Measurements from ENCODE around the gene CAMK4.
"Not testable (repeated sequence)": the region's sequence is repeated elsewhere in the genome, so short reads cannot be mapped to it uniquely, and the experiment has no call there.

The CAMK4 gene

DNA sequence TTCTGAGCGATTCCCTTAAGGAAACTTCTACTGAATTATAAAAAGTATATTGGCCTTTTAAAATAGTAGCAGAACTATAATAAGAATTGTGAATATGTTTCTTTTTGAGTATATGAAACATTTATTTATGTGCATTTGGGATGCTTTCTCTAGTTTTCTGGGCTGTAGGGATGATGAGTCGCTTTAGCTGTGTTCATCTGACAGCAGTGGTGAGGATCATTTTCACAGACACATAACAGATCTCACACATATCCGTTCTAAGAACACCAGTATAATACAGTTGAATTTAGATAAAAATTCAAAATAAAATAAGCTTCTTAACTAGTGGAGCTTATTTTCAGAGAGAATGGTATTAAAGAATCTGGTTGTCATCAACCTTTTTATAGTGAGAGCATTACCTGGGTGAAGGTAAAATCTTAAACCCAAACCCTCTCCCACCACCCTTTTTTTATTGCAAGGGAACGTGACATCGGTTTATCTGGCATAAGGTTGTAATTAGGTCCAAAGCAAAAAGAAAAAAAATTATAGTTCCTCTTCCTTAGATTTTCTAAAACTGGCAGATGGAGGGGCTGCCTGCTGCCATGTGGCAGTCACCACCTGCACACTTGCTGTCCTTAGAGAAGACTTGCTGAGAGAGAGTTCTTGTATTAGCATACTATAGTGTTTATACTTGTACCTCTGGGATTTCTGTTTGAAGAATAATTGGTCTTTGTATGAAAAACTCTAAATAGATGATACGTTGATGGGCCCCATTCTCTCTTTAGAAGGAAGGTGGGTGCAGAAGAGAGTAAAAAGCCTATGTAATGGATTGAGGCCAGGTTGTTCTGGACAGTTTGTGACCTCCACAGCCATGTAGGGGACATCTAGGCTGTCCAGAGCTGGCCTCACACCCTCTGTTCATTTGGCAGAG, 86.8 kb downstream of the CAMK4 start:
- DNase-seq (ENCODE audit: low spot score), result no peak

GRCh38 chr5:111311666-111312065, 87.5 kb downstream of the CAMK4 start:
- DNase-seq (ENCODE audit: low spot score), result no peak

- no peak for DNase-seq (ENCODE audit: low spot score)
Measured at GRCh38 chr5:111313017-111313724, 89.0 kb downstream of the CAMK4 start.

GRCh38 chr5:111320953-111321352, 96.8 kb downstream of the CAMK4 start:
- no peak for DNase-seq (ENCODE audit: low spot score)

DNA sequence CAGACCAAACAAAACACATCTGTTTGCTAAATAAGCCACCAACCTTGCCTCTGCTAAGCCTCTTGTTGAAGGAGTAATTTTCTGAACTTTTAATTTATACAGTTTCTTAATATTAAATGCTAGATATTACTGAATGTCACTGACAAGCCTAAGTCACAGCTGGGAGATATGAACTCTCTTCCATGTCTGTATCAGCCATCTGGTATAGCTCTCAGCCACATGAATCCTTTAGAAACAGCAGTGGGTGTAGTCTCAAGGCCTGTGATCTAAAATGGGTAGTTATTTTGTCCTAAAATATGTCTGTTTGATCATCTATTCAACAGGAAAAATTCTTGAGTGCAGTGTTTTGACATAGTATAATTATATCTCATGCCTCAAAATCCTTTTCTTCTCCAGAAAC, 97.2 kb downstream of the CAMK4 start:
- no peak for DNase-seq (ENCODE audit: low spot score)

- no peak for DNase-seq (ENCODE audit: low spot score)
Measured at GRCh38 chr5:111326551-111326950, 102.4 kb downstream of the CAMK4 start.

DNA sequence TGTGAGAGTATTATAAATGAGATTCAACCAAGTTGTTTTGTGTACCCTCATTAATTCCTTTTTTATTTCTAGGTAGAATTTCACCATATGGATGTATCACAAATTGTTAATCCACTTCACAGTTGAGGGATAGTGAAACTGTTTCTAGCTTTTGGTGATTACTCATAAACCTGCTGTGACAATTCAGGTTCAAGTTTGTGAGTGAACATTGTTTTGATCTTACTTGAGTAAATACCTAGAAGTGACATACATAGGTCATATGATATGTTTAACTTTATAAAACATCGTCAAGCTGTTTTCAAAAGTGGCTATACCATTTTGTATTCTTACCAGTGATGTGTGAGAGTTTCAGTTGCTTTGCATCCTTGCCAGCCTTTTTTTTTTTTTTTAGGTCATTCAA, 112.9 kb downstream of the CAMK4 start:
- DNase-seq (ENCODE audit: low spot score), result no peak

GRCh38 chr5:111337688-111338087, 113.5 kb downstream of the CAMK4 start:
- no peak for DNase-seq (ENCODE audit: low spot score)

GRCh38 chr5:111345731-111346130, 121.5 kb downstream of the CAMK4 start:
- no peak for DNase-seq (ENCODE audit: low spot score)

DNA sequence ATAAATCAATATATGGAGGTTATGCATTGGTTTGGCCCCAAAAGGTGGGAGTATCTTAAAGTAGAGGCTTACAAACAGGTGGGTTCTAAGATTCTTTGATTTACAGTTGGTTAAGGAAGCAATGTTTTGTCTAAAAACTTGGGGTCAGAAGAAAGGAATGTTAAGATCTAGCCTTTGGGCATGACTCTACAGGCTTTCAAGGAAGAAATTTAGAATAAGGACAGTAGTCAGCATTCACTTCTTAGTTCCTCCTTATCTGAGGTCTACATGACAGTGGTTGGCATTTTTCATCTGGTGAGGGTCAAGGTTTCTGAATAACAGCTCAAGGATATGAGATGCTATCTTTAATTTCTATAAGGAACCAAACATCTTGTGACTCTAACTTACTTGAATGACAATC, 122.8 kb downstream of the CAMK4 start:
- DNase-seq (ENCODE audit: low spot score), result no peak

DNA sequence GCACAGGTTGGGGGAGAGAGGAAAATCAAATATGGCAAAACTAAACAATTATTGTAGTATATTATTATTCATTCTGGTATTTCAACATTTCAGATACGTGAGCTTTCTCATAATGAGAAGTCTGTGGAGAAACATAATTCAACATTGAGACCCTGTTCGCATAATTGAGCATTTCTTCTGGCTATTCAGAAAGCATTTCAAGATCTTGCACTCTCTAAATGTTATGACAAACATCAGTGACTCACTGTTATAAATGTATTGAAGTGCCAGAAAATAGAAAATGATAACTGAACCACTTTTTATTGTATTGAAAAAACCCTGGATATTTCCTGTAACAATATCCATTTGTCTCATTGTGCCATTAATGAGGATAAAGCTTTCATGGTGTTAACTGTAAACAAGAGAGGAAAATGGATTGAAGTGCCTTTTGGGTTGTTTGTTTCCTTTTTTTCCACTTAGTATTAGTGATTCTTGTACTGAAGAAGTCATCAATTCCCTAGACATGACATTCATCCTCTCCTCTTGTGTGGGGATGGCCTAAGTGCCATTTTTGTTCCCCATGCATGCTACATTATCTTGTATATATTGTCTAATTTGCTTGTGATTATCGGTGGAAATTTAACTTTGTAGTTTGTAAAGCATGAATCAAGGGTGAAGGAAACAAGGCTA, 124.6 kb downstream of the CAMK4 start:
- DNase-seq (ENCODE audit: low spot score), result no peak

GRCh38 chr5:111349429-111349828, 125.2 kb downstream of the CAMK4 start:
- no peak for DNase-seq (ENCODE audit: low spot score)

DNA sequence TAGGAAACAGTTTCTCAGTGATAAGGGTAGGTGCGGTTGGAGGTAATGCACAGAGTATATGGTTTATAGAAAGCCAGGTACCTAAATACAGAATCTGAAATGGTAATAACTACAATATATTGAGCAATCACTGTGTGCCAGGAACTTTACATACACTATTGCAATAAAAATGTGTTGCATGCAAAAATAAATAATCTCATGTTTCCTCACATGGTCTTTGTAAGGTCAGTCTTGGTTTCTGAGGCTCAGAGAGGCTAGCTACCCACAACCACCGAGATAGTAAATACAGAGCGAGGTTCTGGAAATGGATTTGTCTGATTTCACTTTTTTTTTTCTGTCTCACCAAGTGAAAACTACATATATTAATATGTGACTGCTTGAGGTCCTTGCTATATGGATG, 128.9 kb downstream of the CAMK4 start:
- no peak for DNase-seq (ENCODE audit: low spot score)

- DNase-seq (ENCODE audit: low spot score), result not testable (repeated sequence)
Measured at GRCh38 chr5:111358726-111359125, 134.5 kb downstream of the CAMK4 start.

DNA sequence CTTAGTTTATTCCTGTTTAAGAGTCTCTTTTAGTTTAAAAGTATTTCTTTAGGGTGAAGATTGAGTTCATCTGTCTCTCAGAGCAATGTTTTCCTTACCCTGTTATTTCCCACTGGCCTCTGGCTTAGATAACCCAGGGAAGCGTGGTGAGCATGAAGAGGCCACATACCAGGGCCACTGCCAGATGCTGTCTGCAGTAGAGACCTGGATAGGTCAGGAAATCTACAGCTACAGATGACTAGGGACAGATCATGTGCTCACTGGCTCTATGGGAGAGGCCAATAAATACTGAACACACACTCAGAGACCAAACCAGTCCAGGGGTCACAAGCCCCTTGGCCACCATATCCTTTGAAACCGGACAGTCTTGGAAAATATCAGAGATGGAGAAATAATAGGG, 136.0 kb downstream of the CAMK4 start:
- no peak for DNase-seq (ENCODE audit: low spot score)

DNA sequence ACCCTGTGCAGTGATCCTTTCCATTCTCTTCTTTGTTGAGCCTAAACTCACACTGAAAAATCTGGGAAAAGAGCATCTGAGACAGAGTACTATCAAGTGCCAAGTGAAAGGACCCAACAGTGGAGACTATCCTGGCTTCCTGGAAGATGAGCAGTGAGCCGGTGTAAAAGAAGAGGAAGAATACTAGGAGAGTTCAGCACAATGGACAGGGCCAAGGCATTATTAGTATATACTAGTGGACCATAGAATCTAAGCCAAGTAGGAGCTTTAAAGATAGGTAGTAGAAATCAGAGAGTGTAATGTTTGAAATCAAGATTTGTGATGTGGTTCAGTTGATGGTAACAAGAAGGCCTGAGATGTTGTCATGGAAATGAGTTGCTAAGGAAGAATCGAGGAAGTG, 140.8 kb downstream of the CAMK4 start:
- DNase-seq (ENCODE audit: low spot score), result peak; percentile 16

GRCh38 chr5:111366388-111366787, 142.2 kb downstream of the CAMK4 start:
- no peak for DNase-seq (ENCODE audit: low spot score)

DNA sequence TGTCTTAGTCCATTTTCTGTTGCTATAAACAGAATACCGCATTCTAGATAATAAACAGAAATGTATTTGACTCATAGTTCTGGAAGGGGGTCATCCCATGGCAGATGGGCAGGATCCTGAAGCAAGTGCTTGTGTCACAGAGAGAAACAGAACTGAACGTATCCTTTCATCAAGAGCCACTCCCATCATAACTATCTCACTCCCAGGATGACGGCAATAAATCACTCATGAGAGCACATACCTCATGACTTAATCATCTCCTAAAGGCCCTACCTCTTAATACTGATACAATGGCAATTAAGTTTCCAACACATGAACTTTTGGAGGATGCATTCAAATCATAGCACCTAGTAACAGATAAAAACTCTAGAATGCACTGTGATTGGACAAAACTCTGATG, 142.9 kb downstream of the CAMK4 start:
- DNase-seq (ENCODE audit: low spot score), result no peak

DNA sequence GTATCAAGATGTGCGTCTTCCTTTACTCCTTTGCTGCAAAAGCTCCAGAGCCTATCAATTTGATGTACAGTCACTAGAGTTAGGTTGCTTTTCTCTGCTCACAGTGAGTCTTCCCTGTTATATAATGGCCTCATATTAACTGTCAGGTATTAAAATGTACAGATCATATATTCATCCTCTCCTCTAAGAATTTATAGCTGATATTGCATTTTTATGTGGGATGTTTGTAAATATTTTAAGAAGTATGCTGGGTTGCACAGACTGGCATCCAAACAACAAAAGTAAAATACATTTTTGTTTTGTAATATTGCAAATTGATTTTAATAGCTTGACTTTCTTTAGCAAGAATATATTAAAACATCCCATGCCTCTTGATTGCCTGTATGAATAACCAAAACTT, 148.6 kb downstream of the CAMK4 start:
- no peak for DNase-seq (ENCODE audit: low spot score)

GRCh38 chr5:111374380-111374779, 150.2 kb downstream of the CAMK4 start:
- DNase-seq (ENCODE audit: low spot score), result no peak

DNA sequence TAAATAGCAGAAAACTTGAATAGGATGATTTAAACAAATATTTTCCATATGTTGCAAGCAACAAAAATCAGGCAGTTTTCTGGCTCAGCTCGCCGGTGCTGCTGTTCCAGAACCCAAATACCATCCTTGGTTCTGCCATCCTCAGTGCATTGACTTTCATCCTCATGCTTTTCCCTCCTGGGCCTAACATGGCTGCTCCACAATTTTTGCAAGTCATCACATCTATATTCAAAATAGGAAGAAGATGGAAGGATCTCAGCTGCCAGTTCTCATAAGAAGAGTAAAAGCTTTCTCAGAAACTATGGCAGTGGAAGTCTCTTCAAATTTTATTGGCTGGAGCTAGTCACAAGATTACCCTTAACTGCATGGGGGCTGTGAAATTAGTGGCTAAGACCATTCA, 151.5 kb downstream of the CAMK4 start:
- no peak for DNase-seq (ENCODE audit: low spot score)

DNA sequence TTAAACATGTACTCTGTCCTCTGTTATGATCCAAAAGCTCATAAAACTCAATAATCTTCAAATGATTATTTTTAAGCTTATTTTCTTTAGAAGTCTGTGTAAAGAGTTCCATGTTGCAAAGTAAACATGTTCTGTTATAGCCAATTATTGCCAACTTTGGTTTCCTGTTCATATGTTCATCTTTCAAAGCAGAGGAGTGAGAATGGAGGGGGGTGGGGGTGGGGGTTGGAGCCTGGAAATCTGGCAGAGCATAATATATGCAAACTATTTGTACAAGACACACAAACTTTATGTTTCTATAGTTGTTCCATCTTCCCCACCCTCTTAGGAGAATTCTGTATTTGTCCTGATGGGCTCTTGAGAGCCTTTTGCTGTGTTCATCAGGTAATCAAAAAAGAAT, 153.1 kb downstream of the CAMK4 start:
- no peak for DNase-seq (ENCODE audit: low spot score)

- no peak for DNase-seq (ENCODE audit: low spot score)
Measured at GRCh38 chr5:111379391-111379816, 155.2 kb downstream of the CAMK4 start.

Measured in iPS-NIHi11 (cell line).